Measurements from ENCODE around the gene NME2. TPM values are rescaled to one million over a fixed set of nuclear protein-coding genes. Genes with fewer than 3 reads are reported as not detected.

Gene NME2
- total RNA-seq, 1 experiment from 2014 or later = 418 TPM

GRCh38 chr17:51214920-51215319 lies 48.7 kb downstream of the NME2 start:
- no peaks in the 10 kb centered on the region for H3K4me1 ChIP-seq
- H3K27ac ChIP-seq = no peak overlapping the region
- H3K9me3 ChIP-seq (replicated peaks) = no peaks in the 10 kb centered on the region
- no peak for DNase-seq
- no peaks in the 10 kb centered on the region for H3K27me3 ChIP-seq
- peaks cover 10% of the 10 kb centered on the region for H3K36me3 ChIP-seq
- H3K4me3 ChIP-seq = no peak overlapping the region

- no peaks in the 10 kb centered on the region for H3K9me3 ChIP-seq (replicated peaks)
- no peak for DNase-seq
- no peaks in the 10 kb centered on the region for H3K4me1 ChIP-seq
- no peak overlapping the region for H3K27ac ChIP-seq
- H3K27me3 ChIP-seq = no peaks in the 10 kb centered on the region
- H3K4me3 ChIP-seq = no peak overlapping the region
- H3K36me3 ChIP-seq = peaks cover 12% of the 10 kb centered on the region
Observed at GRCh38 chr17:51217946-51218345, 51.7 kb downstream of the NME2 start.

- Histone ChIP-seq H3K27ac (no peak overlapping the region), H3K4me3 (no peak overlapping the region), H3K9me3 (replicated peaks) (no peaks in the 10 kb centered on the region), H3K4me1 (no peaks in the 10 kb centered on the region), H3K36me3 (peaks cover 10% of the 10 kb centered on the region; the same call in 1 of the 2 replicates), H3K27me3 (no peaks in the 10 kb centered on the region)
- no peak for DNase-seq
Observed at GRCh38 chr17:51221322-51221721, 55.1 kb downstream of the NME2 start.

Other genes starting within 250 kb of the NME2 start
- gene SPAG9, start 45.5 kb upstream of the NME2 start, total RNA-seq (2014; rRNA removed; shearing (Covaris generic)) = 35.6 and 42.8 TPM in 2 replicates
- gene NME1, start 12.9 kb upstream of the NME2 start, total RNA-seq (2014; rRNA removed; shearing (Covaris generic)) = 263 and 271 TPM in 2 replicates
- gene MBTD1, start 93.6 kb downstream of the NME2 start, total RNA-seq (2014; rRNA removed; shearing (Covaris generic)) = 15.6 and 18.6 TPM in 2 replicates
- 51.7 and 57.9 TPM in 2 replicates for gene UTP18, start 94.1 kb downstream of the NME2 start, total RNA-seq (2014; rRNA removed; shearing (Covaris generic))